ENCODE data around the gene SLC35F6. TPM values are rescaled to one million over a fixed set of nuclear protein-coding genes. Genes with fewer than 3 reads are reported as not detected.
"Not testable (repeated sequence)": the region's sequence is repeated elsewhere in the genome, so short reads cannot be mapped to it uniquely, and the experiment has no call there.

SLC35F6 gene
- total RNA-seq, 1 donor from 2014 or later: 48.4 TPM

DNA sequence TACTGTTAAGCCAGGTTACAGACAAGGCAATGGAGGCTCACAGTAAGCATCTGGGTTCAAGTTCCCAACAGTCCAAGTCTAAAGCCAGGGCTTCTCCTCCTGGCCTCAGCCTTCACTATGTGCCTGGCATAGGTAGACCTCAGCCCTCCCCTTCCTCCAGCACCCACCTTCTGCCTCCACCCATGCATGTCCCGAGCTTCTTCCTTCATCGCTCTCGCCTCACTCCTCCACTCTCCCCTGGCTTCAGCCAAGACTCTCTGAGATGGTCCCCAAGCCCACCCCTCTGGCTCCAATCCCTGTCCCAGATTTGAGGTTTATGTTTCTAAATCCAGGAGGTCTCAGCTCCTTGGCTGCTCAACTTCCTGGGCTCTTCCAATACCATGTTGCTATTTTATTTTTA, 48.6 kb downstream of the SLC35F6 start:
- Mint-ChIP-seq H3K36me3 (ENCODE audit: low read depth) (peaks cover 3% of the 10 kb centered on the region), H3K4me1 (ENCODE audit: low read depth) (peaks cover 3% of the 10 kb centered on the region), H3K4me3 (ENCODE audit: unreplicated experiment) (no peak overlapping the region), H3K9me3 (ENCODE audit: low read depth) (no peaks in the 10 kb centered on the region), H3K27ac (ENCODE audit: unreplicated experiment) (no peak overlapping the region), H3K27me3 (ENCODE audit: low read depth) (peaks cover 34% of the 10 kb centered on the region)
- DNase-seq (ENCODE audit: low spot score): no peak
- TF ChIP-seq, protein P1, sequence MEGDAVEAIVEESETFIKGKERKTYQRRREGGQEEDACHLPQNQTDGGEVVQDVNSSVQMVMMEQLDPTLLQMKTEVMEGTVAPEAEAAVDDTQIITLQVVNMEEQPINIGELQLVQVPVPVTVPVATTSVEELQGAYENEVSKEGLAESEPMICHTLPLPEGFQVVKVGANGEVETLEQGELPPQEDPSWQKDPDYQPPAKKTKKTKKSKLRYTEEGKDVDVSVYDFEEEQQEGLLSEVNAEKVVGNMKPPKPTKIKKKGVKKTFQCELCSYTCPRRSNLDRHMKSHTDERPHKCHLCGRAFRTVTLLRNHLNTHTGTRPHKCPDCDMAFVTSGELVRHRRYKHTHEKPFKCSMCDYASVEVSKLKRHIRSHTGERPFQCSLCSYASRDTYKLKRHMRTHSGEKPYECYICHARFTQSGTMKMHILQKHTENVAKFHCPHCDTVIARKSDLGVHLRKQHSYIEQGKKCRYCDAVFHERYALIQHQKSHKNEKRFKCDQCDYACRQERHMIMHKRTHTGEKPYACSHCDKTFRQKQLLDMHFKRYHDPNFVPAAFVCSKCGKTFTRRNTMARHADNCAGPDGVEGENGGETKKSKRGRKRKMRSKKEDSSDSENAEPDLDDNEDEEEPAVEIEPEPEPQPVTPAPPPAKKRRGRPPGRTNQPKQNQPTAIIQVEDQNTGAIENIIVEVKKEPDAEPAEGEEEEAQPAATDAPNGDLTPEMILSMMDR (IDR thresholded peaks at IDR 0.05): no peak

GRCh38 chr2:26814072-26814765, 50.1 kb downstream of the SLC35F6 start:
- not testable (repeated sequence) for H3K9me3 Mint-ChIP-seq (ENCODE audit: low read depth); H3K36me3 Mint-ChIP-seq (ENCODE audit: low read depth); H3K4me3 Mint-ChIP-seq (ENCODE audit: unreplicated experiment); H3K27ac Mint-ChIP-seq (ENCODE audit: unreplicated experiment); DNase-seq (ENCODE audit: low spot score); H3K4me1 Mint-ChIP-seq (ENCODE audit: low read depth)
- peaks cover 46% of the 10 kb centered on the region for H3K27me3 Mint-ChIP-seq (ENCODE audit: low read depth)

GRCh38 chr2:26816893-26817292, 52.8 kb downstream of the SLC35F6 start:
- Mint-ChIP-seq H3K36me3 (ENCODE audit: low read depth) (peaks cover 3% of the 10 kb centered on the region), H3K27ac (ENCODE audit: unreplicated experiment) (no peak overlapping the region), H3K27me3 (ENCODE audit: low read depth) (peaks cover 49% of the 10 kb centered on the region), H3K4me3 (ENCODE audit: unreplicated experiment) (no peak overlapping the region), H3K9me3 (ENCODE audit: low read depth) (no peaks in the 10 kb centered on the region), H3K4me1 (ENCODE audit: low read depth) (no peaks in the 10 kb centered on the region)
- no peak for DNase-seq (ENCODE audit: low spot score)
- TF ChIP-seq, protein P1 (IDR thresholded peaks at IDR 0.05): no peak

DNA sequence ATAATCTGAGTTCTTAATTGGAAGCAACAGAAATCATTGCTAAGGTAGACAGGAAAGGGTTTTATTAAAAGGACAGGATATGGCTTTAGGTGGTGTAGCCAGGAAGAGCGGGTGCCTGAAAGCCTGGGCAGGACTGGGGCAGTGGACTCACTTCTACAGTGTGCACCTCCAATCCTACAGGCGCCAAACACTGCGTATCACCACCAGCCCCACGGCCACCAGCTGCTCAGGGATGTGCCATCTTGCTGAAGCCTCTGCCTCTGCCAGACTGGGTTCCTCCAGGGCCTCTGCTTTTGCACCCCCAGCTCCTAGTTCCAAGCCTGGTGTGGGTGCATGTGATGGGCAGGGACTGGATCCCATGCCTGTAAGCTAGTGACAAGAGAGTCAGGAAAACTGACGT, 54.2 kb downstream of the SLC35F6 start:
- Mint-ChIP-seq H3K4me3 (ENCODE audit: unreplicated experiment) (no peak overlapping the region), H3K9me3 (ENCODE audit: low read depth) (no peaks in the 10 kb centered on the region), H3K4me1 (ENCODE audit: low read depth) (no peaks in the 10 kb centered on the region), H3K36me3 (ENCODE audit: low read depth) (peaks cover 3% of the 10 kb centered on the region), H3K27ac (ENCODE audit: unreplicated experiment) (no peak overlapping the region), H3K27me3 (ENCODE audit: low read depth) (peaks cover 40% of the 10 kb centered on the region)
- TF ChIP-seq, protein P1 (IDR thresholded peaks at IDR 0.05): no peak
- DNase-seq (ENCODE audit: low spot score): no peak

GRCh38 chr2:26818972-26819371, 54.9 kb downstream of the SLC35F6 start:
- Mint-ChIP-seq H3K27ac (ENCODE audit: unreplicated experiment) (no peak overlapping the region), H3K9me3 (ENCODE audit: low read depth) (no peaks in the 10 kb centered on the region), H3K4me1 (ENCODE audit: low read depth) (no peaks in the 10 kb centered on the region), H3K27me3 (ENCODE audit: low read depth) (peaks cover 35% of the 10 kb centered on the region), H3K4me3 (ENCODE audit: unreplicated experiment) (no peak overlapping the region), H3K36me3 (ENCODE audit: low read depth) (peaks cover 2% of the 10 kb centered on the region)
- no peak for DNase-seq (ENCODE audit: low spot score)
- TF ChIP-seq, protein P1 (IDR thresholded peaks at IDR 0.05): no peak

- TF ChIP-seq, protein P1 (IDR thresholded peaks at IDR 0.05): no peak
- Mint-ChIP-seq H3K36me3 (ENCODE audit: low read depth) (no peaks in the 10 kb centered on the region), H3K4me1 (ENCODE audit: low read depth) (no peaks in the 10 kb centered on the region), H3K4me3 (ENCODE audit: unreplicated experiment) (no peak overlapping the region), H3K27me3 (ENCODE audit: low read depth) (peaks cover 37% of the 10 kb centered on the region), H3K27ac (ENCODE audit: unreplicated experiment) (no peak overlapping the region), H3K9me3 (ENCODE audit: low read depth) (no peaks in the 10 kb centered on the region)
- no peak for DNase-seq (ENCODE audit: low spot score)
Measured at GRCh38 chr2:26820932-26821331, 56.8 kb downstream of the SLC35F6 start.
